GM18508 (cell line): ENCODE data around the gene VPS25.
"Not testable (repeated sequence)": the region's sequence is repeated elsewhere in the genome, so short reads cannot be mapped to it uniquely, and the experiment has no call there.

Experiments used
- ATAC-seq: cut with Tn5 transposase; IDR thresholded peaks from one replicate; pipeline ENCODE4 v1.9.1; 2021; ENCODE audit warnings: moderate number of reproducible peaks; ENCODE audit not compliant: insufficient read depth, unreplicated experiment

The VPS25 gene

DNA sequence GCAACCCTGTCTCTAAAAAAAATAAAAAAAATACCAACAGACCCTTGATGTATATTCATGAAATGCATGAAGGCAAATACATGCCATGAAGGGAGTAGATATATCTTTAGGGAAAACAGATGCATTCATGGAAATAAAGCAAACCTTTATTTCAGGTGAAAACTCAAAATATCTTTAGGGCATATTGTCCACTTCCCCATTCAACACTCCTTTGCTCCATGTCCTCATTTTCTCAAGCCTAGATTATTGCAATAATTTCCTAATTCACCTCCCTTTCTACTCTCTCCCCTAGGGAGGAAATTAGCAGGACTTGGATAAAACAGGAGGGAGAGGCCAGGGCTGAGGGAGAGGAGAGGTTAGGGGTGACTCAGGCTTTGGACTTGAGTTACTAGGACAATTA, 5.7 kb upstream of the VPS25 start:
- ATAC-seq: no peak

DNA sequence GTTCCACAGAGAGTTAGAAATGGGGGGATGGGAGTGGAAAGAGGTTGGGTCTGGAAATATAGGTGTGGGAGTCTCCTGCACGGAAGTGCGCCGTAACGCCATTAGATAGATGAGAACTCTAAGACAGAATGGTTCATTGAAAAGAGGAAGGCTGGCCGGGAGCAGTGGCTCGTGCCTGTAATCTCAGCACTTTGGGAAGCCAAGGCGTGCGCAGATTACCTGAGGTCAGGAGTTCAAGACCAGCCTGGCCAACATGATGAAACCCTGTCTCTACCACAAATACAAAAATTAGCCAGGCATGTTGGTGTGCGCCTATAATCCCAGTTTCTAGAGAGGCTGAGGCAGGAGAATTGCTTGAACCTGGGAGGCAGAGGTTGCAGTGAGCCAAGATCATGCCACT, 5.2 kb upstream of the VPS25 start:
- ATAC-seq: not testable (repeated sequence)

GRCh38 chr17:42769964-42770363, 3.3 kb upstream of the VPS25 start:
- ATAC-seq: not testable (repeated sequence)

GRCh38 chr17:42772945-42773289, 332 bp upstream of the VPS25 start:
- no peak for ATAC-seq

GRCh38 chr17:42774066-42774745, 957 bp downstream of the VPS25 start:
- no peak for ATAC-seq

DNA sequence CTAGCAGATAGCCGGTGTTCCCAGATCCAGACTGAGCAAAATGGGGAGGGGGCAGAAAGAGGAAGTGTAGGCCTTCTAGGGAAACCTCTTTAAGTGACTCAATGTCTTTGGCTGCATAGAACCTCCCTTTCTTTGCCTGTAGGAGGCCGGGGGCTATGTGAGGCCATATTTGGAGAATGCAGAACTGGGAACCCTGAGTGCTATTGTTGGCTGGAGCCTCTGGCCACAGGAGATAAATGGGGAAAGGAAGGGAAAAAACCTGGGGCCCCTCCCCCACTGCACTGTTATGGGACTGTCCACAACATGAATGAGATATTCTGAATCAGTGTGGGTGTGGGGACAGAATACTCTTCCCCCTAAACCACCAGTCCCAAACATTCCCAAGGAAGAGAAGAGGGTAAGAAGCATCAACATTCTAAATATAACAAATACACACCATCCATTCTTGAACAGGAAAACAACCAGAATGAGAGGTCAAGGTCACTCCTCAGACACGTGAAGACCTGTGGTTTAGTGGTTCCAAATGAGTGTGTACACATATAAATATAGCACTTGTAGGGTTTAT, 2.4 kb downstream of the VPS25 start:
- ATAC-seq: no peak

- ATAC-seq: no peak
Measured at GRCh38 chr17:42778570-42778969, 5.3 kb downstream of the VPS25 start.

GRCh38 chr17:42779304-42779935, 6.2 kb downstream of the VPS25 start:
- no peak for ATAC-seq

DNA sequence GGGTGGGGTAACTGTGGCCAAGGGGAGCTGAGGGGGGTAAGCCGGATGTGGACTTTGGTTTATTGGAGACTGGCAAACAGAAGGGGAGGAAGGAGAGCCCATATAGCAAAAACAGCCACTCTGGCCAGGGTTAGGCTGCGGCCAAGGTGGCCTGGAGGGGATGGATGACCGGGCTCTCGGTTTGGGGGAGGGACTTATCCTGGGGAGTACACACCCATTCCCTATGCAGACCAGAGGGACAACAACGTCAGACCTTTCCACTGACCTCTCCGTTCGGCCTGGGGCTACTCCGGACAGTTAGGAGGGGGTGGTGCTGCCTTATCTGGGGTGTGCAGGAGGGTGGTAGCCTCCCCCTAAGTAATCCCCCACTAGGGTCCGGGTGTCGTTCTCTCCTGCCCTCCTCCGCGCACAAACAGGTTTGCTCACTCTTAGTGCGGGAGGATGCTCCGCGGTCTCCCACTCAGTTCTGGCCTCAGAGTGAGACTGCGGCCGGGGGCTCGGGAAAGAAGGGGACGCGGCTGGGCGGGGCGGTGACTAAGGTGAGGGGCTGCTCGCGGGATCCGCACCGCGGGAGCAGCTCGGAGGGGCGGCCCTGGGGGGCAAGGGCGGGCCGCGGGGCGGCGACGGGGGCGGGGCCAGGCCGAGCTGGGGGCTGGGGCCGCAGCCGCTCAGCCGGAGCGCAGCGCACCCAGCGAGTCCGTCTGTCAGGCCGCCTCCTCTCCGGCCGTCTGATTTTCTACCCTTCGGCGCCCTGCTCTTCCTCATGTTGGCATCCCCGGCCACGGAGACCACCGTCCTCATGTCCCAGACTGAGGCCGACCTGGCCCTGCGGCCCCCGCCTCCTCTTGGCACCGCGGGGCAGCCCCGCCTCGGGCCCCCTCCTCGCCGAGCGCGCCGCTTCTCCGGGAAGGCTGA, 6.9 kb downstream of the VPS25 start, which contains the start of gene WNK4:
Gene WNK4, plus strand, starts transcription at position 675 of the 915 bp plus-strand sequence. Its CDS starts 89 bp downstream, at position 764.
- no peak for ATAC-seq

DNA sequence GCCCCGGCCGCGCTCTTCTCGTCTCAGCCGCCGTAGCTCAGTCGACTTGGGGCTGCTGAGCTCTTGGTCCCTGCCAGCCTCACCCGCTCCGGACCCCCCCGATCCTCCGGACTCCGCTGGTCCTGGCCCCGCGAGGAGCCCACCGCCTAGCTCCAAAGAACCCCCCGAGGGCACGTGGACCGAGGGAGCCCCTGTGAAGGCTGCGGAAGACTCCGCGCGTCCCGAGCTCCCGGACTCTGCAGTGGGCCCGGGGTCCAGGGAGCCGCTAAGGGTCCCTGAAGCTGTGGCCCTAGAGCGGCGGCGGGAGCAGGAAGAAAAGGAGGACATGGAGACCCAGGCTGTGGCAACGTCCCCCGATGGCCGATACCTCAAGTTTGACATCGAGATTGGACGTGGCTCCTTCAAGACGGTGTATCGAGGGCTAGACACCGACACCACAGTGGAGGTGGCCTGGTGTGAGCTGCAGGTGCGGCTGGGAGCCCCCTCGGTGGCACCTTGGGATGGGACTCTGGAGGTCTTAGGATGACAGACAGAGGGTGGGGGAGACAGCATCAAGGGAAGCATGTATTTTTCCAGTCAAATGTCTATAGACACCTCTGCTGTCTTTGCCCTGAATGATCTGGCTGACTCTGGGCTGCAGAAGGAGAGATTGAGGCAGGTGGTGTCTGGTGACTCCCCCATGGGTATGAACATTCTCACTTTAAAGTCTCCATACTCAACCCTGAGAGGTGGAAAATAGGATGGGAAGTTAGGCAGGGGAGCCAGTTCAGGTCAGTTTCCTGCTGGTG, 7.8 kb downstream of the VPS25 start:
- ATAC-seq: no peak

DNA sequence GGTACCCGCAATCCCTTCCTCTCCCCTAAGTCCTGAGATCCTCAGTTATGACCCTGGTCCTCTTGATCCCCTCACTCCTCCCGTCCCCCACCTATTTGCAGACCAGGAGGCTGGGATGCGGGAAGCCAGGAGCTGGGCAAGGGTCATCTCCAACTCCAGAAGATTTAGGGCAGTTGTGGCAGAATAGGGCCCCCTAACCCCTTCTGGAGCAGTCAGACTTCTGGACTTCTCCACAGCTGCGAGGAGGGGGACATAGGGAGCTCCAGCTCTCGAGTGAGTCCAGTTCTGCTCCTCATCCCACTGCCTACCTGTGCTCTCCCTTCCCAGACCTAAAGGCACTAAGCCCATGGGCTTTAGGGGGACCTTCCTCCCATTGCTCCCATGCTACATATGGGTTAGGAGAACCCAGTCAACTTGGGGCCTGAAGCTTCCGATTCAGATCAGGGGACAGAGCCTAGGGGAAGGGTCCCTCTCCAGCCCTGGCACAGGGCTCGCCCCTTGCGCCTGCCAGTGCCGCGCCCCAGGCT, 8.5 kb downstream of the VPS25 start:
- ATAC-seq: no peak

DNA sequence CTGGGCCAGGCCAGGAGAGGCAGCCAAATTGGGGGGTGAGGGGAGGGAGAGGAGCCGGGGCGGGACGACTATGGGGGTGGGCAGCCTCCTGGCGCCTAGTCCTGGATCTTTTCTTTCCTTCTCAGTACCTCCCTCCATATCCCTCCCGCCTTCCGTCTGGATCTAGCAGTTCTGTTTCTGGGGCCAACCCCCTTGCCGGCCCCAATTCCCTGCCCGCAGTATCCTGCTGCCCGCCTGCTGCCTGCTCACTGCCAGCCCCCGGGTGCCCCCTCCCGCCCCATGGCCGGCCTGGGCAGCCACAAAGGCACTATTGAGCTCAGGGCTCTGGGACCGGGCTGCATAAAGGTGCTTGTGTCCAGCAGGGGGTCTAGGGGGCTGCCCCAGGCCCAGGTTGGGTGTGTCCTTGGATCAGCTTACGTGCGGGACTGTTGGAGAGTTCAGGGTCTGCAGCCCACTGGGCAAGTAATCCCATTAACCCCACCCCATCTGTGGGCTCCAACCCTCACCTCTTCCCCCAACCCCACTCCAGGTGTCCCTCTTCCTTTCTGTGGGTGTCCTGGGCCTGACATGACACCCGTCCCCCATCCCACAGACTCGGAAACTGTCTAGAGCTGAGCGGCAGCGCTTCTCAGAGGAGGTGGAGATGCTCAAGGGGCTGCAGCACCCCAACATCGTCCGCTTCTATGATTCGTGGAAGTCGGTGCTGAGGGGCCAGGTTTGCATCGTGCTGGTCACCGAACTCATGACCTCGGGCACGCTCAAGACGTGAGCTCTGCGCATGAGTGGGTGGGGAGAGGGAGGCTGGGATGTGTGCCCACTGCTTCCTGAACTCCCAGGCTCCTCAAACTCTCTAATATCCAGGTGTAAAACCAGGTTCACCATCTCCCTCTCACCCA, 9.2 kb downstream of the VPS25 start:
- no peak for ATAC-seq

- no peak for ATAC-seq
Measured at GRCh38 chr17:42783062-42783790, 10.0 kb downstream of the VPS25 start.

DNA sequence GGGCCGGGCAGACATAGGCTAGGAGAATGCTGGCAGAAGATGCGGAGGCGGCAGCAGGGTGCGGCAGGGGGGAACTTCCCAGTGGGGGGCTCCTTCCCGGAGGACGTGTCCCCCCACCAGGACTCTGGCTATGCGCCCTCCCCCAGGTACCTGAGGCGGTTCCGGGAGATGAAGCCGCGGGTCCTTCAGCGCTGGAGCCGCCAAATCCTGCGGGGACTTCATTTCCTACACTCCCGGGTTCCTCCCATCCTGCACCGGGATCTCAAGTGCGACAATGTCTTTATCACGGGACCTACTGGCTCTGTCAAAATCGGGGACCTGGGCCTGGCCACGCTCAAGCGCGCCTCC, 10.5 kb downstream of the VPS25 start:
- ATAC-seq: no peak

DNA sequence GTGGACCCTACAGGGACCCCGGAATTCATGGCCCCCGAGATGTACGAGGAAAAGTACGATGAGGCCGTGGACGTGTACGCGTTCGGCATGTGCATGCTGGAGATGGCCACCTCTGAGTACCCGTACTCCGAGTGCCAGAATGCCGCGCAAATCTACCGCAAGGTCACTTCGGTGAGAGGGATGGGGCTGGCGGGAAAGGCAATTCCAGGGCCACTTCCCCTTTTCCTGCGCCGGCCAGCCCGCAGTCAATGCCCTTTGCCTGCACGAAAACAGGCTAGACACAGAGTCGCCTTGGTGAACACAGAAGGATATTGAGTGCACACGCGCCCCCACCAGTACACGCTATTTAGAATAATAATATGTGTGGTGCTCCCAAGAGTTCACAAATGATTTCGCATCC, 11.2 kb downstream of the VPS25 start:
- no peak for ATAC-seq

- ATAC-seq: no peak
Measured at GRCh38 chr17:42784811-42785592, 11.8 kb downstream of the VPS25 start.

- ATAC-seq: no peak
Measured at GRCh38 chr17:42787266-42787665, 14.0 kb downstream of the VPS25 start.

GRCh38 chr17:42791948-42792347, 18.7 kb downstream of the VPS25 start:
- no peak for ATAC-seq
